ENCODE data around the gene HIP1.

The HIP1 gene

DNA sequence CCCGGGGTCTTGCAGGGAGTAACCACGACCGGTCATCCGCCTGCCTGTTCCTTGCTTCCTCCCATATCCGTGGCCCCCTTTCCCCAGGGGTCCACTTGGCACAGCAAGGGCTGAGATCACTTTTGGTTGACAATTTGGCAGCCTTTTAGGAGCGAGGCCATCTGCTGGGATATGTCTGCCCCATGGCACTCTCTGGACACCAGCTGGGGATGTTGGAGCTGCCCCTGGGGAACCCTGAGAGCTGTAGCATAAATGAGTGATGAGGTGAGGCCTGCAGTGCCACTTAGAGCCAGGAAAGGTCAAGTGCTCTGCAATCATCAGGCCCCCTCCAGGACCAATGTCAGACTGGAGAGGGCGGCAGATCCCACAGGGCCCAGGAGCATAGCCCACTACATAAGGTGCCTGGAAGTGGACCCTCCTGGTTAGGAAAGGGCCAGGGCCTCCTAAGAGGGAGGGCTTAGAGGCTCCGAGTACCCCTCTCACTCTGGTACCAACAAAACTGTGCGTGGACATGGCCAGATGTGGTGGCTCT is 92.1 kb downstream of the HIP1 start:
- no peak overlapping the region for H3K27ac ChIP-seq (ENCODE audit: low read depth, low read length, poor library complexity, severe bottlenecking)
- H3K4me3 ChIP-seq (ENCODE audit: low read depth, low read length, poor library complexity, severe bottlenecking): no peak overlapping the region
- H3K27me3 ChIP-seq (ENCODE audit: insufficient read depth, low read length): peaks cover 9% of the 10 kb centered on the region; the same call in 1 of the 2 replicates
- no peak overlapping the region for H3K4me2 ChIP-seq (ENCODE audit: low read length)
- H3K36me3 ChIP-seq (ENCODE audit: insufficient read depth, low read length): no peaks in the 10 kb centered on the region
- no peaks in the 10 kb centered on the region for H3K9me2 ChIP-seq (ENCODE audit: low read depth, low read length)
- no peaks in the 10 kb centered on the region for H3K79me2 ChIP-seq (ENCODE audit: insufficient read depth, low read length)
- no peak overlapping the region for H2AFZ ChIP-seq (ENCODE audit: low read length)
- peaks cover 8% of the 10 kb centered on the region for H3K9me3 ChIP-seq (ENCODE audit: low read length)
- H4K20me1 ChIP-seq (ENCODE audit: insufficient read depth, low read length): no peaks in the 10 kb centered on the region
- no peaks in the 10 kb centered on the region for H3F3A ChIP-seq (ENCODE audit: insufficient read depth, low read length)
- no peak overlapping the region for H3K9ac ChIP-seq (ENCODE audit: low read length)
- no peak for TF ChIP-seq EZH2 (IDR thresholded peaks at IDR 0.05; ENCODE audit: borderline replicate concordance, low read length)
- TF ChIP-seq, protein P1, sequence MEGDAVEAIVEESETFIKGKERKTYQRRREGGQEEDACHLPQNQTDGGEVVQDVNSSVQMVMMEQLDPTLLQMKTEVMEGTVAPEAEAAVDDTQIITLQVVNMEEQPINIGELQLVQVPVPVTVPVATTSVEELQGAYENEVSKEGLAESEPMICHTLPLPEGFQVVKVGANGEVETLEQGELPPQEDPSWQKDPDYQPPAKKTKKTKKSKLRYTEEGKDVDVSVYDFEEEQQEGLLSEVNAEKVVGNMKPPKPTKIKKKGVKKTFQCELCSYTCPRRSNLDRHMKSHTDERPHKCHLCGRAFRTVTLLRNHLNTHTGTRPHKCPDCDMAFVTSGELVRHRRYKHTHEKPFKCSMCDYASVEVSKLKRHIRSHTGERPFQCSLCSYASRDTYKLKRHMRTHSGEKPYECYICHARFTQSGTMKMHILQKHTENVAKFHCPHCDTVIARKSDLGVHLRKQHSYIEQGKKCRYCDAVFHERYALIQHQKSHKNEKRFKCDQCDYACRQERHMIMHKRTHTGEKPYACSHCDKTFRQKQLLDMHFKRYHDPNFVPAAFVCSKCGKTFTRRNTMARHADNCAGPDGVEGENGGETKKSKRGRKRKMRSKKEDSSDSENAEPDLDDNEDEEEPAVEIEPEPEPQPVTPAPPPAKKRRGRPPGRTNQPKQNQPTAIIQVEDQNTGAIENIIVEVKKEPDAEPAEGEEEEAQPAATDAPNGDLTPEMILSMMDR (IDR thresholded peaks at IDR 0.05; ENCODE audit: low read length): no peak
- no peaks in the 10 kb centered on the region for H3K4me1 ChIP-seq (ENCODE audit: insufficient read depth, low read length, severe bottlenecking)

DNA sequence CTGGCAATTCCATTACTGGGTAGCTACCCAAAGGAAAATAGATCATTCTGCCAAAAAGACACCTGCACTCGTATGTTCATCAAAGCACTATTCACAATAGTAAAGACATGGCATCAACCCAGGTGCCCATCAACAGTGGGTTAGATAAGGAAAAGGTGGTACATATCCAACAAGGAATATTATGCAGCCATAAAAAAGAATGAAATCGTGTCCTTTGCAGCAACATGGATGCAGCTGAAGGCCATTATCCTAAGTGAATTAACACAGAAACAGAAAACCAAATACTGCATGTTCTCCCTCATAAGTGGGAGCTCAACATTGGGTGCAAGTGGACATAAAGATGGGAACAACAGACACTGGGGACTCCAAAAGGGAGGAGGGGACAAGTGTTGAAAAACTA is 93.2 kb downstream of the HIP1 start:
- no peak overlapping the region for H3K4me2 ChIP-seq (ENCODE audit: low read length)
- H3K79me2 ChIP-seq (ENCODE audit: insufficient read depth, low read length): no peaks in the 10 kb centered on the region
- H4K20me1 ChIP-seq (ENCODE audit: insufficient read depth, low read length): no peaks in the 10 kb centered on the region
- H3K9me2 ChIP-seq (ENCODE audit: low read depth, low read length): no peaks in the 10 kb centered on the region
- peaks cover 8% of the 10 kb centered on the region for H3K9me3 ChIP-seq (ENCODE audit: low read length)
- no peaks in the 10 kb centered on the region for H3F3A ChIP-seq (ENCODE audit: insufficient read depth, low read length)
- H3K36me3 ChIP-seq (ENCODE audit: insufficient read depth, low read length): no peaks in the 10 kb centered on the region
- H3K9ac ChIP-seq (ENCODE audit: low read length): no peak overlapping the region
- H3K4me1 ChIP-seq (ENCODE audit: insufficient read depth, low read length, severe bottlenecking): no peaks in the 10 kb centered on the region
- no peak overlapping the region for H3K4me3 ChIP-seq (ENCODE audit: low read depth, low read length, poor library complexity, severe bottlenecking)
- no peak overlapping the region for H2AFZ ChIP-seq (ENCODE audit: low read length)
- H3K27ac ChIP-seq (ENCODE audit: low read depth, low read length, poor library complexity, severe bottlenecking): no peak overlapping the region
- TF ChIP-seq, protein P1 (IDR thresholded peaks at IDR 0.05; ENCODE audit: low read length): no peak
- no peak for TF ChIP-seq EZH2 (IDR thresholded peaks at IDR 0.05; ENCODE audit: borderline replicate concordance, low read length)
- peaks cover 7% of the 10 kb centered on the region; the same call in 1 of the 2 replicates for H3K27me3 ChIP-seq (ENCODE audit: insufficient read depth, low read length)

DNA sequence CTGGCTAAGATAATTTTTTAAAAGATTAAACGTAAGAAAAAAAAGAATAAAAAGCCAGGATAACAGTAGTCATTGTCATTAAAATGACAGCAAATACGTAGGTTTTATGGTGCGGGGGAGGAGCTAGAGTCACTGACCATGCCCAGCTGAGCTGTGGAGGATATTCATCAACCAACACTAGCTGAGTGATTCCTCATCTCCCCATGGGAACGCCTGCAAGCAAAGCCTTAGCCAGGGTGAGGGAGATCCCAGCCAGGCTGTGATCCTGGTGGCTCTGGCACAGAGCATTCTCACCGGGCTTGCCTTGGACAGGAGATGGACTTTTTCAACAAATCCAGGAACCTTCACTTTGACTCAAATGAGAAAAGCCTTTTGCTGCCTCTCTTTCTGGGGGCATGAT is 94.2 kb downstream of the HIP1 start:
- peaks cover under 1% of the 10 kb centered on the region for H3K4me1 ChIP-seq (ENCODE audit: insufficient read depth, low read length, severe bottlenecking)
- no peaks in the 10 kb centered on the region for H3K9me2 ChIP-seq (ENCODE audit: low read depth, low read length)
- H3K36me3 ChIP-seq (ENCODE audit: insufficient read depth, low read length): no peaks in the 10 kb centered on the region
- H3K9me3 ChIP-seq (ENCODE audit: low read length): peaks cover 8% of the 10 kb centered on the region
- H3K4me3 ChIP-seq (ENCODE audit: low read depth, low read length, poor library complexity, severe bottlenecking): no peak overlapping the region
- H3F3A ChIP-seq (ENCODE audit: insufficient read depth, low read length): no peaks in the 10 kb centered on the region
- no peak overlapping the region for H3K4me2 ChIP-seq (ENCODE audit: low read length)
- H4K20me1 ChIP-seq (ENCODE audit: insufficient read depth, low read length): no peaks in the 10 kb centered on the region
- TF ChIP-seq, protein P1 (IDR thresholded peaks at IDR 0.05; ENCODE audit: low read length): no peak
- H3K79me2 ChIP-seq (ENCODE audit: insufficient read depth, low read length): no peaks in the 10 kb centered on the region
- no peaks in the 10 kb centered on the region for H3K27me3 ChIP-seq (ENCODE audit: insufficient read depth, low read length)
- H3K9ac ChIP-seq (ENCODE audit: low read length): no peak overlapping the region
- no peak overlapping the region for H2AFZ ChIP-seq (ENCODE audit: low read length)
- no peak overlapping the region for H3K27ac ChIP-seq (ENCODE audit: low read depth, low read length, poor library complexity, severe bottlenecking)
